ENCODE results near the gene SKIC8. TPM values are rescaled to one million over a fixed set of nuclear protein-coding genes. Genes with fewer than 3 reads are reported as not detected.

Gene SKIC8
- total RNA-seq, 1 donor from 2014 or later: 25.2 TPM

DNA sequence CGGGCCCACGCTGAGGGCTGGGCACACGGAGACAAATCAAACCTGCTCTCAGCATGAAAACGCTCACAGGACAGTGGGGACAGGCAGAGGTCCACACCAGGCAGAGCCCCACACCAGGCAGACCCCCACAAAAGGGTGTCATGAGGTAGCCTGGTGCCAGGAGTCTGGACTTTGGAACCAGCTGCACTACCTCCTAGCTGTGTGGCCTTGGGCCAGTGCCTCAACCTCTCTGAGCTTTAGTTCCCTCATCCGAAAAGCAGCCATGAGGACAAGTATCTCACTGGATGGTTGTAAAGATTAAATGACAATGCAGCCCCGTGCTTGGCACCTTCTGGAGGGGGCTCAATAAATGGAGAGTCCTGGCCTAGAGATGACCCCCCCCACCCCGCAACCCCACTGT is 24.3 kb upstream of the SKIC8 start:
- intact Hi-C loops (cut with DNase I): no loop called here
- DNase-seq: no peak
- no peak for ATAC-seq (ENCODE audit: poor library complexity)

DNA sequence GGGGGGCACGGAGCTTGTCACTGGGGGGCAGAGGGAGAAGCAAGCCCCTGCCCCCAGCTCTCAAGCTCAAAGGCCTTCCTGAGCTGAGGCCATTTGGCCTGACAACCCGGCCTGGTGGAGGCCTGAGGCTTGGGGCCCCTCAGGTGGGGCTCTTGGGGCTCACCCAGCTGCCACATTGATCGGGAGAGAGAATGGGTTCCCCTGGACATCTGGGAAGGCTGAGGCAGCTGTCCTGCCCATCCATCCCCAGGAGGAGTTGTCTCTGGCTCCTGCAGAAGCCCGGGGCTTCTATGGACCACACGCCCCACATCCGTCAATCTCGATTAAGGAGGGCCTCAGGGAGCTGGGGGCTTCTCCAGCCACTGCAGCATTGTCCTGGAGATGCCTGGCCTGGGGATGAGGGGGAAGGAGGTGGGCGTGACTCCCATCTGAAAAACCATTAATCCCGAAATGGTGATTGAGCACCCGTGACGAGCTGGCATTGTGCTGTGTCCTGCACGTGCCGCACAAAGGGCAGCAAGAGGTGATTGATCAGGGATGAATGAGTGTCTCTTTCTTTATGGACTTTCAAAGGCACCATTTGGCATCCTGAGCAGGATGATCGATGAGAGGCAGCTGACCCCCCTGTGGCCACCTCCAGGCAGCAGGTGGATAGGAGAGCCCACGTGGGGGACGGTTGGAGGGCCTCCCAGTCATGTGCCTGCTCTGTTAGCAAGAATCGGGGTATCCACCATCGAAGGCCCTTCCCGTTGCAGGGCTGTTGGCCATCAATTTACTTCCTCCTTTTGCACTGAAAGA is 23.5 kb upstream of the SKIC8 start:
- intact Hi-C loops (cut with DNase I): no loop called here
- ATAC-seq (ENCODE audit: poor library complexity): no peak

DNA sequence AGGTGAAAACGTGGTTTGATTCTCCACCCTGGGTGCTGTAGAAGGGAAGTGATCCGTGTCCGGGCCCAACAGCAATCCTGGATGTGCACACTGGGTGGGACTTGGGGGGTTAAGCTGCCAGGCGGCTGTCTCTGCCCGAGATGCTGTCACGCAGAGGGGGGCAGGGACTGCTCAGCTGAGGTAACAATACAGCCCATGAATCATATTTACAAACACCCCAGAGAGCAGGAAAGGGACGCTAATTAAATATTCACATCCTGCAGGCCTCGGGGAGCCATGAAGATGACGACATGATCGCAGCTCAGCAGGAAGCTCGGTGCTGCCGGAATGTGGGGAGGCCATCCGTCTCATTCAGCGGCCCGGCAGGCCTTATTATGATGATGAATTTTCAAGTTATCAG is 22.8 kb upstream of the SKIC8 start:
- DNase-seq: no peak
- no peak for ATAC-seq (ENCODE audit: poor library complexity)
- intact Hi-C loops (cut with DNase I): no loop called here

More for the DNA sequence above, 23.5 kb upstream of the SKIC8 start:
- DNase-seq: no peak

DNA sequence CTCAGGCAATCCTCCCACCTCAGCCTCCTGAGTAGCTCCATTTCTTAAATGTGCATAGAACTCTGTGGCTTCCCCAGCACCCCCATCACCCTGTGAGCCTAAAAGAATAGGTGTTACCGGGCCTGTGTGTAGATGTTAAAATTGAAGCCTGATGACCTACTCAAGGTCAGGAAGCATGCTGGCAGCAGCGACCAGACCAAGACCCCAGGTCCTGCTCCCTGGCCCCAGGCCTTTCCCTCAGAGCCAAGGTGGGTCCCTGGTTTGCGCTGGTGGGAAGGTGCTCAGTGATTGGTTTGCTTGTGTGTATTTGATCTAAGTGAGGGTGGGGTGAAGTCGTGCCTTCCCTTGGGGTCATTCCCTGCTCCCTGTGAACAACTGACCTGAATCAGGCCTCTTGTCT is 22.4 kb upstream of the SKIC8 start:
- DNase-seq (no peak), ATAC-seq (ENCODE audit: poor library complexity) (no peak)
- intact Hi-C loops (cut with DNase I): no loop called here

DNA sequence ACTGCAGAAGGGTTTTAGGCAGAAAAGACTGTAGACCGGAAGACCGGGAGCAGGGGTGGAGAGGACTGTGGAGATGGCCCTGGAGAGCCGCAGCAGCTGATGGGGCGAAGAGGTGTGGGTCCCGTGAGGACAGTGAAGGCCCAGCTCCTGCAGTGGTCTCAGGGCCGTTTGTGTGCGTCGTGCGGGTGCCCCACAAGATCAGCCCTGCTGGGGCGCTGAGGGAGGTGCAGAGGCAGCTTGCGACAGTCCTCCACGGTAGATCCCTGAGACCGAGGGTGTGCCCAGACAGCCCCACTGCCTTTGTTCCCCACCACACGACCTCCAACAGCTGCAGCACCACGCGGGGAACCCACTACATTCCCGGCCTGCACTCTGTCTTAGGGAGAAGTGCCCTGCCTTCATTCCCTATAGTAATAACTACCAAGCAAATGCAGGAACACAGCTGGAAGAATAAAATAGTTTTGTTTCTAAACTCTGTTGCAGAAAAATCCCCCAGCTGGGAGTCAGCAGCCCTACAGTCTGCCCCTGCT is 21.7 kb upstream of the SKIC8 start:
- DNase-seq (no peak), ATAC-seq (ENCODE audit: poor library complexity) (no peak)
- intact Hi-C loops (cut with DNase I): no loop called here

DNA sequence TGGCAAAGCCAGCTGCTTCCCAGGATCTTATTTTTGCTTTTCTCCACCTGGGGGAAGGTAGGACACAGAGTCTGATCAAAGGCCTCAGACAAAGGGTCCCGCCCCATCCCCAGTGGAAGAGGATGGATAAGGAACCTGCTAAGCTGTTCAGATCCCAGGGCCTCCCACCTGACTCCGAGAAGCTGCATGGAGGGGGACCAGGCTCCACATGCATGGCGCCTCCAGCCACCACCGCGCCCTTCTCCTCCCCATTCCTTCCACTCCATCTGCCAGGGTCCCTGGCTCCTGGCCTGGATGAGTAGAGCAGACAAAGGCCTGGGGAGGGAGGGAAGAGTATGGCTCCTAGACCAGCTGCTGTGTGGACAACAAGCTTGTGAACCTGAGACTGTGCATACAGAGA is 20.8 kb upstream of the SKIC8 start:
- no peak for DNase-seq
- intact Hi-C loops (cut with DNase I): no loop called here
- no peak for ATAC-seq (ENCODE audit: poor library complexity)

DNA sequence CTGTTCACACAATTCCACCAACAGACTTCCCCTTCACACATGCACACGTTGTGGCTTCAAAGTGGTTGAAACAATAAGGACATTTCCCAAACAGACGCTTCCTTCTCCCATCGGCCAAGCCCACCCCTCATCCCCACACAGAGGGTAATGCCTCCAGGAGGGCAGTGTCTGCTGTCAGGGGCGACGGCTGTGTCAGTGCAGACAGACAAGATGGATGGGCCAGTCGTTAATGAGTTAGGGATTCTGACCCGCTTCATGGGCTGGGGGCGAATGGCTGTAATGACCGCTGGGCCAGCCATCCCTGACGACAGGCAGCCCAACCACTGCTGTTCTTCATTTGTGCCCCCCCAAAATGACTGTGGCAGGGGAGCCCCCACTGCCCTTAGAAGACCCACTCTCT is 20.2 kb upstream of the SKIC8 start:
- ATAC-seq (ENCODE audit: poor library complexity) (no peak), DNase-seq (no peak)
- intact Hi-C loops (cut with DNase I): no loop called here

DNA sequence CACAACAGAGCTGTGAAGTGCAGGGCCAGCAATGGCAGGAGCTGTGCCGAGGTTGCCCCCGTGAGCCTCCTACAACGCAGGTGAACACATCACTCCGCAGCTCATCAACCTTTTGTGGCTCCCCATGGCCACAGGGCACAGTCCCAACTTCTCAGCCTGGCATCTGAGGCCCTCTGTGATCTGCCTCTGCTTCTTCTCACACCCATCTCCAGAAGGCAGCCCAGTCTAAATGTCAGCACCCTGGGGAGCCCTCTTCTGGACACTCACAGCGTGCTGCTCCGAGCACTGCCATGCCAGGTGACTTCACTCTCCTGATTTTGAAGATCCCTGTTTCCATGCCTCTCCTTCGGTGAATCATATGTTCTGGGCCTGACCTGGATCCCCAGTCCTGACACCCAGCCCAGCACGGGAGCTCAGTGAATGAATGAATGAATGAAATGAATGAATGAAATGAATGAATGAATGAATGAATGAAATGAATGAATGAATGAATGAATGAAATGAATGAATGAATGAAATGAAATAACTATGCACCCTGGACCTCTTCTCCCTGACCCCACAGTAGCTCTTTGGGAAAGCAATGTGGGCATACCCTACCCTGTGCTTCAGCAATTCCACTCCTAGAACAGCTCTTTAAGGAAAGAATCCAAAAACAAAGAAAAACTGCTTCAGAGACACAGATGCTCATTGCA is 17.9 kb upstream of the SKIC8 start:
- peak; percentile 78 for ATAC-seq (ENCODE audit: poor library complexity)
- intact Hi-C loops (cut with DNase I): no loop called here
- DNase-seq: no peak

DNA sequence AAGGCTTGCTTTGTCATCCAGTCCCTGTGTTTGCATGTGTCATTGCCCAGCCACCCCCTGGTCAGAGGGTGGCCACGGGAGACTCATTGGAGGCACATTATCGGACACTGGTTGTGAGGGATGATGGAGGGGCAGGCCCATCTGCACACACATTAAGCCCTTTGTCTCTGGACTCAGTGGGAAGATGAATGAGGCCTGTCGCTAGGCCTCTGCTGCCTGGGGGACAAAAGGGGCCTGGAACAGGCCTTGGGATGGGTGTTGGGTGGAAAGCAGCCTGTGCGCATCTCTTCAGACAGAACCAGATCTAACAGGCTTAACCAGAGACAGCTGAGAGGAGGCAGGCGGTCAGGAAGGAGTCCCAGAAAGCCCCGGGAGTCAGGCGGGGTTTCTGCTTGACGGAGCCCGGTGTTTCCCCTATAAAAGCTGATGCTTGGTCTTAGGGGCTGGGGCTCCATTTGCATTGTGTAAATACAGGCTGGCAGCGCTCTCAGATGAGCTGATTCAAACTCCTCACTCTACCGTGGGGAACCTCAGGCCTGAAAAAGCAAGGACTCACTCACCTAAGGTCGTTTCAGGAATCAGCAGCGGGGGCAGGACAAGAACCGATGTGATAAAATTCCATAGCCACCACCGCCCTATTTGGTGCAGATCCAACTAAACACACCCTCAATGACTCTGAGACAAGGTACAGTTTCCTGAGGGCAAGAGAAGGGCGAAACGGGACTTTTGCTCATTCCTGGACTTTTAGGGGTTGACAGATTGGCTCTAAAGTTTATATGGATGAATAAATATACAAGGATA is 17.1 kb upstream of the SKIC8 start:
- ATAC-seq (ENCODE audit: poor library complexity) (no peak), DNase-seq (no peak)
- intact Hi-C loops (cut with DNase I): no loop called here

DNA sequence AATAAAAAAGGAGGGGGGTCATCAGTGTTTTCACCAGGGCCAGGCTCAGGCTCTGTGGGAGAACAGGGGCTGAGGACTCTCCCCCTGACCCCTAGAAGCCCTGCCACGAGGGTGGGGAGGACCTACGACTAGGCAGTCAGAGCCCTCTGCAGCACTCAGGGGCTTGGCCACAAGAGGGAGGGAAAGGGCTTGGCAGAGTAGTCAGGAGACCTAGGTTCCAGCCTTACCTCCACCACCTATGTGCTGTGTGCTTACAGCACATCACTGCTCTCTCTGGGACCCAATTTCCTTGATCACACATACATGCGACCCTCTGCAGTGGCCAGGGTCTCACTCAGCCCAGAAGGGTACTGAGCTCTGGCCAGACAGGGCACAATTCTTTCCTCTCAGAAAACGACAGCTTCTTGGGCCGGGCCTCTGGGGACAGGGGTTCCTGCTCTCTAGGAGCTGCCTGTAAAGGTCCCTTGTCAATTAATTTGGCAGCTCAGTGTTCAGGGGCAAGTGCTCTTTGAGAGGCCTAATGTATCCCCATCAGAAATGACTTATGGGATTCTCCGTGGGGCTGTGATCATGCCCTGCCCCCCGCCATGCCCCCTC is 16.4 kb upstream of the SKIC8 start:
- ATAC-seq (ENCODE audit: poor library complexity) (no peak), DNase-seq (no peak)
- intact Hi-C loops (cut with DNase I): no loop called here

DNA sequence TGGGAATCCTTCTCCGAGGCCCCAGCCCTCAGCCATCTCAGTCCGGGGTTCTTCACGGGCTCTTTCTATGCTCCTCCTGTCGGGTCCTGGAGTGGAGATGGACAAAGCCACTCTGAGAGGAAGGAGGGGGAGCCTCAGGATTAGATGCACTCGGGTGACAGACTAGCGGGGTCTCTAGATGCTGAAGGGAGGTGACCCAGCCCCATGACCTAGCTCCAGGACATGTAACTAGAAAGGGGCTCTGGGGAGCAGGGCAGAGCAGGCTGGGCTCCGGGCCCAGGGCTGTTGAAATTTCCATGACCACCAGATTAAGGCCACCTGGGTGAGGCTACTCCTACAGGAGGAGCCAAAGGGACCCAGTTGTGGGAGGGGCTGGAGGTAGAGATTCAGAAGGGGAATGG is 14.8 kb upstream of the SKIC8 start:
- DNase-seq (no peak), ATAC-seq (ENCODE audit: poor library complexity) (no peak)
- intact Hi-C loops (cut with DNase I): no loop called here

DNA sequence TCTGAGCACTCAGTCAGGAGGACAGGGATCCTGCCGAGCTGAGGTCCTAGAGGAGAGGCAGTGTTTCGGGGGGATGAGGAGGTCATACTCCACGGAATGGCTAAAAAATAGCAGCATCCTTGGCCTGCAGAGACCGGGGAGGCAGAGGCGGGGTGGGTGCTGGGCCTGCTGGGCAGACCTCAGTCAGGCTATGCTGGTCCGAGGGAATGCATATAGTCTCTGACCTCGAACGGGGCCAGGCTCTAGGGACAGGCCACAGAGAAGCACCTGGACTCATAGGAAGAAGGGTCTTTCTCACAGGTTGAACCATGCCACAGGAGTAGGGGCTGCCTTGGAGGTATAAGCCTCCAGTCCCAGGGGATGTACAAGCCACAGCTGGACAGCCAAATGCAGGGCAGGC is 14.0 kb upstream of the SKIC8 start:
- no peak for DNase-seq
- intact Hi-C loops (cut with DNase I): no loop called here
- no peak for ATAC-seq (ENCODE audit: poor library complexity)

DNA sequence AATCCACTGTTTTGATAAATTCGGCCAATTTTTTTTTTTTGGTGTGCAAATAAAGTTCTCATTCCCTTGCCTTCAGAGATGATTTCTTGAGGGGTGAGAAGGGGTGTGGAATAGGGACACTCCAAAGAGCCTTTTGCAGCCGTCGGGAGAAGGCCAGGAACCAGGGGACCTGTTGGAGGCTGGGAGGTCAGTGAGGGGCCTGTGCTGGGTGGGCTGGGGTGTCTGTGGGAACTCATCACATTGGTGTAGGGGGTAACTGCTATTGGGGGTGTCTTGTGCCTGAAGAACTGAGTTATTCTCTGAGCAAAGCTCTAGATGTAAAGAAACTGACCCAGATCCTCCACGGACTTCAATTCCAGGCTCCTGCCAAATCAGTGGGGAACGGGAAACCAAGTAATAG is 13.5 kb upstream of the SKIC8 start:
- intact Hi-C loops (cut with DNase I): no loop called here
- ATAC-seq (ENCODE audit: poor library complexity): no peak
- no peak for DNase-seq

DNA sequence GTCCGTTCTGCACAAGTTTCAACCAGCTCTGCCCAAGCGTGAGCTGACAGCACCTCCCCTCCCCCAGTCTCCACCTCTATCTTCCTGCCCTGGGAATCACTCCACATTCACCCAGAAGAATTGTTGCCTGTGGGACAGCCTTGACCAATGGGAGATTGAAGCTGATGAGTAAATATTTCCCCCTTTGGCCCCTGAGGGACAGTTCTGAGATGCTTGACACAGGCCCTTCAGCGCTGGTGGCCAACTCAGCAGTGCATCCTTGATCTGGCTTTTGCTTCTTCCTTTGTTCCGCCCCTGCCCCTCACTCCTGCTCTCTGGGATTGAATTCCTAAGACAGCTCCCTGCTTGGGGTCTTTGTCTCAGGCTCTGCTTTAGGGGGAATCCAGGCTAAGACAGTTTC is 13.1 kb upstream of the SKIC8 start:
- intact Hi-C loops (cut with DNase I): no loop called here

DNA sequence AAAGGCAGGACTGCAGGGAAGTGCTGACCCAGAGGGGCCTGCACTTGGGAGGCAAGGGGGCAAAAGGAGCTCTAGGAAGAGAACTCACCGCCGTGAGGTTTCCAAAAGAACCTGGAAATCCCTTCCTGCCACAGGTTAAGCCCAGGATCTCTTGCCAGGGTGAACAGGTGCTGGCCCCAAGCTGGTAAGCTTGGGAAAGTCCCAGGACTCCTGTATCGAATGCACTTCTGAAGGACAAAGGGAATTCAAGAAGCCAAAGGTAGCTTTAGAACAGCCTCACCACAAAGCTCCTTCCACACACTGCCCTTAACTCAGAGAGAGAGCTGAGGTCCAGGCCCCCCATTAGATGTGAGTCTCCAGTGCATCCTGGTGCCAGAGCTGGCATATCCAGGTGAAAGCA is 11.9 kb upstream of the SKIC8 start:
- ATAC-seq (ENCODE audit: poor library complexity): no peak
- intact Hi-C loops (cut with DNase I): no loop called here
- DNase-seq: no peak

More for the DNA sequence above, 13.1 kb upstream of the SKIC8 start:
- DNase-seq: no peak
- ATAC-seq (ENCODE audit: poor library complexity): no peak

DNA sequence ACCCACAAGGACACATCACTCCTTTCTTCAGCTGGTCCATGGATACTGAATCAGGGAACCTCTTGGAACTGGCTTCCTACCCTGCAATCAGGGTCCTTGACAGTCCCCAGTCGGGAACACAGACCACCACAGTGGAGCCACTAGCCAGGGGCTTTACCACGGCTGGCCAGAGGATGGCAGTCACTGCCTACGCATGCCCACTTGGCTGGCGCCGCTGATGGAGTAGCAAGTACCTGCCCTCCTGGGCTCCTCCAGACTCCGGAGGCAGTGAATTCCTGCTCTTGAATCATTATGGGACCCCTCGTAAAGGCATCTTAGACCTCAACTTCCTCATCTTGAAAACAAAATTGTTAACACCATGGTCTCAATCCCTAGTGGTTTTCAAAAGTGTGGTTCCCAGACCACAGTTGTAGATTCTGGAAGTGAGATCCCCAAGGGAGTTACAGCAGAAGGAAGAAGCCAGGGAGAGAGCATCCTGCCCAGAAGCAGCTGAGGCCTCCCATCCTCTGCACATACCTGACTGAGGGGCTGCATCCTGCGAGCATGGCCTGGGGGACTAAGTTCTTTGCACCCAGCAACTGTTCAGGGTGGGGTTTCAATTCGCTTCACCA is 9.1 kb upstream of the SKIC8 start:
- peak; percentile 79 for DNase-seq
- ATAC-seq (ENCODE audit: poor library complexity): peak; percentile 94

DNA sequence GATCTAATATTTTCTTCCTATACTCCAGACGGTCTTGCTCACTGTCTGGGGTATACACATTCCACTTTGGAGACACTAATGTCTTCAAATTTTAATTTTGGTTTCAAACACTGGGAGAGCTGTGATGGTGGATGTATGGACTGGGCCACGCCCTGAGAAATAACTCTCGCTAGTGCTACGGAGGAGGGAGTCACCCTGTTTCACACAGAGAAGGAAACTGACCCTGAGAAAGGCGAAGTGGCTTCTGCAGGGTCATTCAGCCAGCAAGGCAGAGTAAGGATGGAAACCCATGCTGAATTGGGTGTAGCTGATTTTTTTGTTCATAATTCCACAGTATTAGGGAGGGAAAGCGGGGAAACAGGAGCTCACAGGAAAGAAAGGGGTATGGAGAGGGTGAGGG is 8.6 kb upstream of the SKIC8 start:
- DNase-seq: no peak
- no peak for ATAC-seq (ENCODE audit: poor library complexity)
- intact Hi-C loops (cut with DNase I): loop anchor here (2.0 kb wide), 1 partner anchor 115 kb away; no protein-coding TSS in a partner anchor

More for the DNA sequence above, 9.1 kb upstream of the SKIC8 start:
- intact Hi-C loops (cut with DNase I): loop anchor here (2.0 kb wide), 1 partner anchor 114 kb away; no protein-coding TSS in a partner anchor

DNA sequence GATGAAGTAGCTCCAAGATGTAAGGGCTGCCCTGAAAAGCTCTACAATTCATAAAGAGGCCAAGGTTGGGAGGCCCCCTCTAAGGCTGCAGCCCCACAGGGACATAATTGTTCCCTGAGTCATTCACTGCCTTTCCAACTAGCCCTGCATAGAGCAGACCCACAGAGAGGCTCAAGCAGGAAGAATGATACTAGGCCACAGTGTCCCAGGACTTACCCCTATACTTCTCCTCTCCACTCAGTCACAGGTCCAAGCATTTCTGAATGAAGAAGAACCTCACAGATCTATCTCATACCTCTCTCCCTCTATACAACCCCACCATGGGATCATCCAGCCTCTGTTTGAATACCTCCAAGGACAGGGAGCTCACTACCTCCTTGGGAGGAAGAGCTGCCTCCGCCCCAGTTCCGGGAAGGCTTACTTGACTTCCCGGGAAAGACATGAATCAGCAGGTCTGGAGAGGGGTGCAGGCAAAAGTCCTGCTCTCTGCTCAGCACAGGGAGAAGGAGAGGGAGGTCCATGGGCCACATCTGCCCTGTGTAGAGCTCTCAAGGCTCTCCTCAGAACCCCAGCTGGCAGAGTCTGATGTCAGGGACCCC is 6.9 kb upstream of the SKIC8 start:
- intact Hi-C loops (cut with DNase I): no loop called here
- ATAC-seq (ENCODE audit: poor library complexity): no peak
- DNase-seq: no peak

Data from Right ventricle myocardium superior (tissue), 1 donor.